GM19193 (cell line): ENCODE data around the gene COLEC11.

Source experiments
- POLR2A ChIP-seq: IDR thresholded peaks from 4 replicates; pipeline ENCODE4 v1.6.1; 2011; ENCODE audit not compliant: insufficient read depth, insufficient read length; ENCODE audit errors: extremely low read depth

The COLEC11 gene

GRCh38 chr2:3608373-3609278, 13.7 kb downstream of the COLEC11 start:
- no peak for TF ChIP-seq POLR2A

- TF ChIP-seq POLR2A, result no peak
Measured at GRCh38 chr2:3610415-3610814, 15.5 kb downstream of the COLEC11 start.

- no peak for TF ChIP-seq POLR2A
Measured at GRCh38 chr2:3610881-3611505, 16.1 kb downstream of the COLEC11 start.

- no peak for TF ChIP-seq POLR2A
Measured at GRCh38 chr2:3611589-3611988, 16.7 kb downstream of the COLEC11 start.

GRCh38 chr2:3612639-3613523, 18.0 kb downstream of the COLEC11 start:
- TF ChIP-seq POLR2A, result no peak

- TF ChIP-seq POLR2A, result no peak
Measured at GRCh38 chr2:3613524-3613905, 18.6 kb downstream of the COLEC11 start.

GRCh38 chr2:3617198-3617890, 22.4 kb downstream of the COLEC11 start:
- no peak for TF ChIP-seq POLR2A

- no peak for TF ChIP-seq POLR2A
Measured at GRCh38 chr2:3618367-3618766, 23.5 kb downstream of the COLEC11 start.

- TF ChIP-seq POLR2A, result no peak
Measured at GRCh38 chr2:3619033-3619432, 24.1 kb downstream of the COLEC11 start.

- no peak for TF ChIP-seq POLR2A
Measured at GRCh38 chr2:3620834-3621233, 25.9 kb downstream of the COLEC11 start.

- no peak for TF ChIP-seq POLR2A
Measured at GRCh38 chr2:3622967-3623366, 28.1 kb downstream of the COLEC11 start.

- TF ChIP-seq POLR2A, result no peak
Measured at GRCh38 chr2:3624059-3624794, 29.3 kb downstream of the COLEC11 start.

GRCh38 chr2:3625186-3625585, 30.3 kb downstream of the COLEC11 start:
- no peak for TF ChIP-seq POLR2A
